Mesendoderm (in vitro differentiated cells): Measurements from ENCODE around the gene RFX1.

ENCODE experiments used
- DNase-seq: peaks from one replicate; pipeline ENCODE4 v3.0.0; 2013
- H2AK5ac ChIP-seq: 2 replicates; pipeline ENCODE4 v1.6.1; 2013; ENCODE audit warnings: low read length, inconsistent platforms
- H2BK120ac ChIP-seq: 2 replicates; pipeline ENCODE4 v1.6.1; 2013; ENCODE audit warnings: low read depth, mild to moderate bottlenecking, low read length, moderate library complexity, mixed read lengths
- H2BK15ac ChIP-seq: replicated peaks from 2 replicates; pipeline ENCODE4 v1.6.1; 2013; ENCODE audit warnings: low read depth, mild to moderate bottlenecking, moderate library complexity
- H2BK5ac ChIP-seq: 2 replicates; pipeline ENCODE4 v1.6.1; 2013; ENCODE audit warnings: low read length, inconsistent platforms
- H3K18ac ChIP-seq: 2 replicates; pipeline ENCODE4 v1.6.1; 2013; ENCODE audit warnings: mild to moderate bottlenecking, low read length, mixed read lengths
- H3K23ac ChIP-seq: one replicate; pipeline ENCODE4 v1.6.1; 2013; ENCODE audit warnings: low read length
- H3K27ac ChIP-seq: 2 replicates; pipeline ENCODE4 v1.5.1; 2013; ENCODE audit warnings: low read depth, mild to moderate bottlenecking, inconsistent platforms, low read length, moderate library complexity
- H3K27me3 ChIP-seq: 2 replicates; pipeline ENCODE4 v1.6.1; 2013; ENCODE audit warnings: low read length, control low read depth, mild to moderate bottlenecking, inconsistent platforms; ENCODE audit not compliant: insufficient read depth, poor library complexity
- H3K36me3 ChIP-seq: 2 replicates; pipeline ENCODE4 v1.6.1; 2013; ENCODE audit warnings: low read length, inconsistent platforms; ENCODE audit not compliant: control insufficient read depth, insufficient read depth
- H3K4ac ChIP-seq: one replicate; pipeline ENCODE4 v1.6.1; 2013; ENCODE audit warnings: low read depth, mild to moderate bottlenecking, low read length, moderate library complexity
- H3K4me1 ChIP-seq: 2 replicates; pipeline ENCODE4 v1.6.1; 2013; ENCODE audit warnings: low read depth, low read length, inconsistent platforms; ENCODE audit not compliant: control insufficient read depth
- H3K4me2 ChIP-seq: 2 replicates; pipeline ENCODE4 v1.6.1; 2013; ENCODE audit warnings: low read length
- H3K4me3 ChIP-seq: 2 replicates; pipeline ENCODE4 v1.5.1; 2013; ENCODE audit warnings: mild to moderate bottlenecking, low read length
- H3K56ac ChIP-seq: one replicate; pipeline ENCODE4 v1.6.1; 2013; ENCODE audit warnings: low read length
- H3K79me1 ChIP-seq: 2 replicates; pipeline ENCODE4 v1.6.1; 2013; ENCODE audit warnings: low read length, inconsistent platforms
- H3K79me2 ChIP-seq: 2 replicates; pipeline ENCODE4 v1.6.1; 2013; ENCODE audit warnings: mild to moderate bottlenecking, low read length; ENCODE audit not compliant: control insufficient read depth, insufficient read depth
- H3K9ac ChIP-seq: 2 replicates; pipeline ENCODE4 v1.6.1; 2013; ENCODE audit warnings: low read length, inconsistent platforms
- H4K5ac ChIP-seq: one replicate; pipeline ENCODE4 v1.6.1; 2013; ENCODE audit warnings: low read length
- H4K8ac ChIP-seq: one replicate; pipeline ENCODE4 v1.6.1; 2013; ENCODE audit warnings: low read depth, mild to moderate bottlenecking, control low read depth, low read length, moderate library complexity
- WGBS: extraction: QIAGEN DNeasy Blood & Tissue Kit; methylation state at CpG from one replicate; pipeline ENCODE4 v1.1.7; 2013; ENCODE audit warnings: low lambda C conversion rate, missing lambda C conversion rate; ENCODE audit not compliant: insufficient coverage; ENCODE audit errors: extremely low coverage; 5-methylcytosine and 5-hydroxymethylcytosine counted together

Gene RFX1

GRCh38 chr19:13930402-13930801 is 75.7 kb downstream of the RFX1 start:
- DNase-seq, result no peak
- Histone ChIP-seq H2BK5ac (no peak overlapping the region), H3K27me3 (no peaks in the 10 kb centered on the region), H3K56ac (no peak overlapping the region), H3K4me2 (no peak overlapping the region), H3K4me1 (no peaks in the 10 kb centered on the region), H3K27ac (no peak overlapping the region), H4K5ac (no peak overlapping the region), H4K8ac (no peak overlapping the region), H3K9ac (no peak overlapping the region), H3K79me2 (no peaks in the 10 kb centered on the region), H3K36me3 (peaks cover 2% of the 10 kb centered on the region), H3K79me1 (no peaks in the 10 kb centered on the region), H2BK120ac (no peak overlapping the region), H3K23ac (no peak overlapping the region), H2AK5ac (no peak overlapping the region), H3K18ac (no peak overlapping the region), H3K4ac (no peak overlapping the region), H3K4me3 (no peak overlapping the region), H2BK15ac (no peak overlapping the region)
- no CpG with 5 or more reads among the region's 17 CpGs for WGBS

GRCh38 chr19:13929956-13930355 is 76.2 kb downstream of the RFX1 start:
- peaks cover 2% of the 10 kb centered on the region for H3K36me3 ChIP-seq
- no peak overlapping the region for H2BK15ac ChIP-seq
- H3K27ac ChIP-seq, result no peak overlapping the region
- no peak overlapping the region for H3K56ac ChIP-seq
- H4K8ac ChIP-seq, result no peak overlapping the region
- no peak for DNase-seq
- no peak overlapping the region for H3K23ac ChIP-seq
- H2BK5ac ChIP-seq, result no peak overlapping the region
- H3K4me2 ChIP-seq, result no peak overlapping the region
- no peak overlapping the region for H2AK5ac ChIP-seq
- no peaks in the 10 kb centered on the region for H3K27me3 ChIP-seq
- no peak overlapping the region for H2BK120ac ChIP-seq
- H3K4me3 ChIP-seq, result no peak overlapping the region
- H3K4me1 ChIP-seq, result no peaks in the 10 kb centered on the region
- no peak overlapping the region for H4K5ac ChIP-seq
- no CpG with 5 or more reads among the region's 17 CpGs for WGBS
- no peaks in the 10 kb centered on the region for H3K79me2 ChIP-seq
- no peak overlapping the region for H3K4ac ChIP-seq
- no peak overlapping the region for H3K18ac ChIP-seq
- no peak overlapping the region for H3K9ac ChIP-seq
- no peaks in the 10 kb centered on the region for H3K79me1 ChIP-seq

- Histone ChIP-seq H3K4me2 (no peak overlapping the region), H3K4me1 (no peaks in the 10 kb centered on the region), H4K8ac (no peak overlapping the region), H2BK120ac (no peak overlapping the region), H4K5ac (no peak overlapping the region), H3K9ac (no peak overlapping the region), H3K4ac (no peak overlapping the region), H3K23ac (no peak overlapping the region), H3K79me2 (no peaks in the 10 kb centered on the region), H3K79me1 (no peaks in the 10 kb centered on the region), H2AK5ac (no peak overlapping the region), H3K27ac (no peak overlapping the region), H3K27me3 (no peaks in the 10 kb centered on the region), H3K4me3 (no peak overlapping the region), H3K36me3 (peaks cover 2% of the 10 kb centered on the region), H3K56ac (no peak overlapping the region), H3K18ac (no peak overlapping the region), H2BK15ac (no peak overlapping the region), H2BK5ac (no peak overlapping the region)
- WGBS, result no CpG with 5 or more reads among the region's 12 CpGs
- no peak for DNase-seq
Observed at GRCh38 chr19:13929340-13929739, 76.8 kb downstream of the RFX1 start.

- Histone ChIP-seq H2BK5ac (no peak overlapping the region), H3K18ac (no peak overlapping the region)
Observed at GRCh38 chr19:13926715-13927114, 79.4 kb downstream of the RFX1 start.

GRCh38 chr19:13926010-13926409 is 80.1 kb downstream of the RFX1 start:
- no peak overlapping the region for H3K56ac ChIP-seq
- H4K8ac ChIP-seq, result no peak overlapping the region
- no peak overlapping the region for H3K23ac ChIP-seq
- no peak overlapping the region for H2BK15ac ChIP-seq
- no peak overlapping the region for H3K27ac ChIP-seq
- H2BK5ac ChIP-seq, result no peak overlapping the region
- no peak overlapping the region for H3K18ac ChIP-seq
- no peak overlapping the region for H3K4ac ChIP-seq
- no peaks in the 10 kb centered on the region for H3K4me1 ChIP-seq
- H3K4me2 ChIP-seq, result no peak overlapping the region
- WGBS, result no CpG with 5 or more reads among the region's 4 CpGs
- H3K36me3 ChIP-seq, result peaks cover 2% of the 10 kb centered on the region
- H3K9ac ChIP-seq, result no peak overlapping the region
- no peak overlapping the region for H4K5ac ChIP-seq
- H3K79me1 ChIP-seq, result no peaks in the 10 kb centered on the region
- no peak overlapping the region for H2BK120ac ChIP-seq
- no peaks in the 10 kb centered on the region for H3K79me2 ChIP-seq
- DNase-seq, result no peak
- no peaks in the 10 kb centered on the region for H3K27me3 ChIP-seq
- no peak overlapping the region for H3K4me3 ChIP-seq
- H2AK5ac ChIP-seq, result no peak overlapping the region

More at GRCh38 chr19:13926715-13927114, 79.4 kb downstream of the RFX1 start:
- Histone ChIP-seq H3K36me3 (peaks cover 2% of the 10 kb centered on the region), H3K27ac (no peak overlapping the region), H2BK120ac (no peak overlapping the region), H3K79me1 (no peaks in the 10 kb centered on the region), H2BK15ac (no peak overlapping the region), H4K8ac (no peak overlapping the region), H3K9ac (no peak overlapping the region), H3K4me2 (no peak overlapping the region), H3K4ac (no peak overlapping the region), H3K27me3 (no peaks in the 10 kb centered on the region), H3K4me3 (no peak overlapping the region), H3K4me1 (no peaks in the 10 kb centered on the region), H3K79me2 (no peaks in the 10 kb centered on the region), H4K5ac (no peak overlapping the region), H3K23ac (no peak overlapping the region), H3K56ac (no peak overlapping the region), H2AK5ac (no peak overlapping the region)
- no CpG with 5 or more reads among the region's 8 CpGs for WGBS
- DNase-seq, result no peak

GRCh38 chr19:13923194-13923987 is 82.7 kb downstream of the RFX1 start:
- Histone ChIP-seq H3K4me3 (no peak overlapping the region), H3K36me3 (peaks cover 7% of the 10 kb centered on the region), H3K79me2 (no peaks in the 10 kb centered on the region), H3K79me1 (no peaks in the 10 kb centered on the region), H3K9ac (no peak overlapping the region), H2BK15ac (no peak overlapping the region), H3K4ac (no peak overlapping the region), H3K27ac (no peak overlapping the region), H3K56ac (no peak overlapping the region), H3K23ac (no peak overlapping the region), H3K4me2 (no peak overlapping the region), H2BK120ac (no peak overlapping the region), H3K27me3 (no peaks in the 10 kb centered on the region), H2BK5ac (no peak overlapping the region), H3K18ac (no peak overlapping the region), H4K8ac (no peak overlapping the region), H3K4me1 (no peaks in the 10 kb centered on the region), H4K5ac (no peak overlapping the region), H2AK5ac (no peak overlapping the region)
- WGBS, result no CpG with 5 or more reads among the region's 28 CpGs
- DNase-seq, result no peak
